CD4-positive, alpha-beta T cell treated with Interleukin-15 for 1 hour (primary cell): ENCODE results near the gene XYLT1.

Experiments
- DNase-seq: peaks from one replicate; pipeline ENCODE4 v3.0.0-alpha.2; 2020

The XYLT1 gene

GRCh38 chr16:17245776-17246175 lies 225.0 kb downstream of the XYLT1 start:
- no peak for DNase-seq

GRCh38 chr16:17244872-17245551 lies 225.7 kb downstream of the XYLT1 start:
- DNase-seq = no peak

- DNase-seq = no peak
Observed at GRCh38 chr16:17241264-17241835, 229.4 kb downstream of the XYLT1 start.

- DNase-seq = peak; percentile 24
Observed at GRCh38 chr16:17238285-17239028, 232.3 kb downstream of the XYLT1 start.

GRCh38 chr16:17237350-17237944 lies 233.3 kb downstream of the XYLT1 start:
- DNase-seq = no peak

- no peak for DNase-seq
Observed at GRCh38 chr16:17235147-17235815, 235.5 kb downstream of the XYLT1 start.

GRCh38 chr16:17233318-17234002 lies 237.3 kb downstream of the XYLT1 start:
- no peak for DNase-seq

GRCh38 chr16:17232487-17232886 lies 238.3 kb downstream of the XYLT1 start:
- DNase-seq = no peak

- no peak for DNase-seq
Observed at GRCh38 chr16:17231972-17232371, 238.8 kb downstream of the XYLT1 start.

- no peak for DNase-seq
Observed at GRCh38 chr16:17230932-17231581, 239.7 kb downstream of the XYLT1 start.

GRCh38 chr16:17229766-17230165 lies 241.0 kb downstream of the XYLT1 start:
- DNase-seq = no peak

GRCh38 chr16:17229131-17229530 lies 241.6 kb downstream of the XYLT1 start:
- DNase-seq = no peak

GRCh38 chr16:17228708-17229055 lies 242.1 kb downstream of the XYLT1 start:
- DNase-seq = no peak

- no peak for DNase-seq
Observed at GRCh38 chr16:17228048-17228707, 242.6 kb downstream of the XYLT1 start.

- DNase-seq = no peak
Observed at GRCh38 chr16:17227278-17227677, 243.5 kb downstream of the XYLT1 start.

GRCh38 chr16:17225541-17225940 lies 245.2 kb downstream of the XYLT1 start:
- DNase-seq = no peak

- peak; percentile 49 for DNase-seq
Observed at GRCh38 chr16:17224879-17225281, 245.9 kb downstream of the XYLT1 start.

- no peak for DNase-seq
Observed at GRCh38 chr16:17224350-17224749, 246.4 kb downstream of the XYLT1 start.

- DNase-seq = no peak
Observed at GRCh38 chr16:17223576-17223975, 247.2 kb downstream of the XYLT1 start.

GRCh38 chr16:17222871-17223401 lies 247.8 kb downstream of the XYLT1 start:
- no peak for DNase-seq

GRCh38 chr16:17219991-17220390 lies 250.8 kb downstream of the XYLT1 start:
- no peak for DNase-seq
